Neural crest cell (in vitro differentiated cells): ENCODE data around the gene PCP2. TPM values are rescaled to one million over a fixed set of nuclear protein-coding genes. Genes with fewer than 3 reads are reported as not detected.
A peak's percentile ranks its signal among the peaks of the same experiment; 100 is the strongest.

Experiments used
- DNase-seq: peaks from one replicate; pipeline ENCODE4 v3.0.0; 2021; ENCODE audit warnings: low read depth, mixed read lengths, low spot score
- H3K27ac Mint-ChIP-seq: one replicate; pipeline ENCODE4 v1.8.0; 2021; ENCODE audit warnings: mild to moderate bottlenecking, mixed read lengths; ENCODE audit not compliant: unreplicated experiment
- H3K27me3 Mint-ChIP-seq: 2 replicates; pipeline ENCODE4 v1.8.0; 2021; ENCODE audit warnings: low read depth, mild to moderate bottlenecking, mixed read lengths
- H3K36me3 Mint-ChIP-seq: 2 replicates; pipeline ENCODE4 v1.8.0; 2021; ENCODE audit warnings: low read depth, mild to moderate bottlenecking, mixed read lengths
- H3K4me1 Mint-ChIP-seq: 2 replicates; pipeline ENCODE4 v1.8.0; 2021; ENCODE audit warnings: mixed read lengths
- H3K4me3 Mint-ChIP-seq: one replicate; pipeline ENCODE4 v1.8.0; 2021; ENCODE audit warnings: mild to moderate bottlenecking, mixed read lengths
- H3K9me3 Mint-ChIP-seq: 2 replicates; pipeline ENCODE4 v1.8.0; 2021; ENCODE audit warnings: mixed read lengths
- CTCF ChIP-seq: fragments of 200-600 bp; sonication (generic); conservative IDR thresholded peaks from 2 replicates; pipeline ENCODE4 v1.5.0; 2021; ENCODE audit warnings: antibody characterized with exemption, mild to moderate bottlenecking
- total RNA-seq: library from RNA; stranded (reverse); gene quantifications from 2 replicates; pipeline ENCODE4 v1.2.1, GENCODE V29; 2021

Gene PCP2
- total RNA-seq, 1 donor from 2014 or later: not detected

GRCh38 chr19:7602240-7602934 lies 31.1 kb downstream of the PCP2 start:
- H3K4me3 Mint-ChIP-seq: no peak overlapping the region
- no peaks in the 10 kb centered on the region for H3K36me3 Mint-ChIP-seq
- no peak for DNase-seq
- TF ChIP-seq CTCF: no peak
- H3K9me3 Mint-ChIP-seq: no peaks in the 10 kb centered on the region
- no peaks in the 10 kb centered on the region for H3K4me1 Mint-ChIP-seq
- H3K27me3 Mint-ChIP-seq: peaks cover 31% of the 10 kb centered on the region
- no peak overlapping the region for H3K27ac Mint-ChIP-seq

- no peak overlapping the region for H3K4me3 Mint-ChIP-seq
- no peak for DNase-seq
- peaks cover 4% of the 10 kb centered on the region for H3K4me1 Mint-ChIP-seq
- H3K27me3 Mint-ChIP-seq: peaks cover 41% of the 10 kb centered on the region
- H3K36me3 Mint-ChIP-seq: no peaks in the 10 kb centered on the region
- H3K27ac Mint-ChIP-seq: no peak overlapping the region
- TF ChIP-seq CTCF: no peak
- H3K9me3 Mint-ChIP-seq: no peaks in the 10 kb centered on the region
These were observed 32.8 kb downstream of the PCP2 start for GRCh38 chr19:7600721-7601120.

GRCh38 chr19:7598180-7598579 lies 35.3 kb downstream of the PCP2 start:
- H3K27me3 Mint-ChIP-seq: peaks cover 56% of the 10 kb centered on the region
- no peak overlapping the region for H3K27ac Mint-ChIP-seq
- no peak for DNase-seq
- H3K36me3 Mint-ChIP-seq: no peaks in the 10 kb centered on the region
- no peak for TF ChIP-seq CTCF
- peak overlapping the region; percentile 82 for H3K4me3 Mint-ChIP-seq
- peaks cover 9% of the 10 kb centered on the region for H3K4me1 Mint-ChIP-seq
- no peaks in the 10 kb centered on the region for H3K9me3 Mint-ChIP-seq

- Mint-ChIP-seq H3K4me1 (peaks cover 9% of the 10 kb centered on the region), H3K27me3 (peaks cover 60% of the 10 kb centered on the region), H3K27ac (no peak overlapping the region), H3K4me3 (peak overlapping the region; percentile 82), H3K9me3 (no peaks in the 10 kb centered on the region), H3K36me3 (no peaks in the 10 kb centered on the region)
- DNase-seq: no peak
- no peak for TF ChIP-seq CTCF
These were observed 35.8 kb downstream of the PCP2 start for GRCh38 chr19:7597689-7598088.

- DNase-seq: no peak
- TF ChIP-seq CTCF: no peak
- Mint-ChIP-seq H3K36me3 (no peaks in the 10 kb centered on the region), H3K4me3 (peak overlapping the region; percentile 82), H3K4me1 (peaks cover 9% of the 10 kb centered on the region), H3K27me3 (peaks cover 58% of the 10 kb centered on the region), H3K9me3 (no peaks in the 10 kb centered on the region), H3K27ac (no peak overlapping the region)
These were observed 37.1 kb downstream of the PCP2 start for GRCh38 chr19:7596211-7596937.
